ENCODE results near the gene RRP36. TPM values are rescaled to one million over a fixed set of nuclear protein-coding genes. Genes with fewer than 3 reads are reported as not detected.

Gene RRP36
- total and polyA plus RNA-seq, 9 of the 15 experiments (the other 6 are each of a cell fraction or from before 2014, with no cell fraction given), result 27.6 to 150 (median 114) TPM

- TF ChIP-seq HOMEZ (CRISPR knock-in tag; IDR thresholded peaks at IDR 0.05), result no peak
- TF ChIP-seq ZNF165 (CRISPR knock-in tag; IDR thresholded peaks at IDR 0.05; ENCODE audit: borderline replicate concordance), result 0 out of 2 replicates have a peak, but pooled peaks have one; percentile 32
- peak in 1 of 2 experiments; percentile 67; a peak in 2 of 4 replicates for TF ChIP-seq ZNF639 (CRISPR knock-in tag; conservative IDR thresholded peaks at IDR 0.05 in 1 of 2, IDR thresholded peaks at IDR 0.05 in 1 of 2)
- peak; percentile 45 for TF ChIP-seq CCNT2 (IDR thresholded peaks at IDR 0.05; ENCODE audit: borderline replicate concordance, extremely low read depth, insufficient read length, low read depth, low read length)
- peak; percentile 14; the same call in 1 of the 2 replicates for TF ChIP-seq ZC3H11A (IDR thresholded peaks at IDR 0.05; ENCODE audit: low read depth, low read length)
- peak; percentile 66 for TF ChIP-seq MEIS2 (IDR thresholded peaks at IDR 0.05; ENCODE audit: partially characterized antibody)
- peak; percentile 81 for TF ChIP-seq HMGXB4 (CRISPR knock-in tag; IDR thresholded peaks at IDR 0.05)
- TF ChIP-seq ZFX (CRISPR knock-in tag; IDR thresholded peaks at IDR 0.05), result peak; percentile 92
- TF ChIP-seq, protein P1, sequence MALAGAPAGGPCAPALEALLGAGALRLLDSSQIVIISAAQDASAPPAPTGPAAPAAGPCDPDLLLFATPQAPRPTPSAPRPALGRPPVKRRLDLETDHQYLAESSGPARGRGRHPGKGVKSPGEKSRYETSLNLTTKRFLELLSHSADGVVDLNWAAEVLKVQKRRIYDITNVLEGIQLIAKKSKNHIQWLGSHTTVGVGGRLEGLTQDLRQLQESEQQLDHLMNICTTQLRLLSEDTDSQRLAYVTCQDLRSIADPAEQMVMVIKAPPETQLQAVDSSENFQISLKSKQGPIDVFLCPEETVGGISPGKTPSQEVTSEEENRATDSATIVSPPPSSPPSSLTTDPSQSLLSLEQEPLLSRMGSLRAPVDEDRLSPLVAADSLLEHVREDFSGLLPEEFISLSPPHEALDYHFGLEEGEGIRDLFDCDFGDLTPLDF (CRISPR knock-in tag; IDR thresholded peaks at IDR 0.05), result peak; percentile 57; the same call in 1 of the 2 replicates
- TF ChIP-seq HDAC2 (IDR thresholded peaks at IDR 0.05), result peak; percentile 61; the same call in 1 of the 2 replicates
- peak; percentile 94 for TF ChIP-seq FOXK2 (conservative IDR thresholded peaks at IDR 0.05 in 1 of 2, IDR thresholded peaks at IDR 0.05 in 1 of 2; ENCODE audit: low read depth in 2 of 2)
- no peak for TF ChIP-seq U2AF2 (optimal IDR thresholded peaks at IDR 0.05; ENCODE audit: low read depth, low read length)
- TF ChIP-seq ZFP30 (CRISPR knock-in tag; IDR thresholded peaks at IDR 0.05; ENCODE audit: borderline replicate concordance), result no peak
- TF ChIP-seq JUND (IDR thresholded peaks at IDR 0.05; ENCODE audit: borderline replicate concordance, low read depth, low read length), result peak; percentile 82
- no peak; the same call in 2 of the 3 replicates for TF ChIP-seq JUND (tag; IDR thresholded peaks at IDR 0.05; ENCODE audit: borderline replicate concordance, low read depth, low read length)
- peak; percentile 97 for TF ChIP-seq POLR2A (conservative IDR thresholded peaks at IDR 0.05)
- TF ChIP-seq GTF2E2 (tag; IDR thresholded peaks at IDR 0.05), result peak; percentile 67; the same call in 1 of the 2 replicates
- peak; percentile 39 to 92; a peak in 2 of 4 replicates for TF ChIP-seq MLLT1 (IDR thresholded peaks at IDR 0.05)
Measured at GRCh38 chr6:43059168-43060033, 38.0 kb downstream of the RRP36 start, which contains the start of the genes KLC4 and MRPL2 (continued).

Data from K562 (cell line).